Nephron progenitor cell (in vitro differentiated cells): ENCODE results near the gene MDM2.

ENCODE experiments used
- DNase-seq: peaks from one replicate; pipeline ENCODE4 v3.0.0; 2021
- H3K27ac Mint-ChIP-seq: 2 replicates; pipeline ENCODE4 v1.8.0; 2021; ENCODE audit warnings: mild to moderate bottlenecking, moderate library complexity, mixed read lengths
- H3K27me3 Mint-ChIP-seq: 2 replicates; pipeline ENCODE4 v1.8.0; 2021; ENCODE audit warnings: mild to moderate bottlenecking, low read depth, mixed read lengths; ENCODE audit not compliant: poor library complexity
- H3K36me3 Mint-ChIP-seq: 2 replicates; pipeline ENCODE4 v1.8.0; 2021; ENCODE audit warnings: low read depth, mixed read lengths
- H3K4me1 Mint-ChIP-seq: 2 replicates; pipeline ENCODE4 v1.8.0; 2021; ENCODE audit warnings: mixed read lengths
- H3K4me3 Mint-ChIP-seq: 2 replicates; pipeline ENCODE4 v1.8.0; 2021; ENCODE audit warnings: mild to moderate bottlenecking, moderate library complexity, mixed read lengths
- H3K9me3 Mint-ChIP-seq: 2 replicates; pipeline ENCODE4 v1.8.0; 2021; ENCODE audit warnings: mild to moderate bottlenecking, moderate library complexity, mixed read lengths
- CTCF ChIP-seq: fragments of 200-600 bp; sonication (generic); IDR thresholded peaks from 2 replicates; pipeline ENCODE4 v1.5.0; 2021; ENCODE audit warnings: antibody characterized with exemption

The MDM2 gene

GRCh38 chr12:68886636-68887572, 78.9 kb downstream of the MDM2 start:
- peak overlapping the region; percentile 84 for H3K27ac Mint-ChIP-seq
- no peak overlapping the region for H3K4me3 Mint-ChIP-seq
- no peak for TF ChIP-seq CTCF
- peaks cover 34% of the 10 kb centered on the region for H3K4me1 Mint-ChIP-seq
- H3K27me3 Mint-ChIP-seq: no peaks in the 10 kb centered on the region
- no peaks in the 10 kb centered on the region for H3K9me3 Mint-ChIP-seq
- DNase-seq: no peak
- H3K36me3 Mint-ChIP-seq: no peaks in the 10 kb centered on the region

- Mint-ChIP-seq H3K36me3 (no peaks in the 10 kb centered on the region), H3K27ac (no peak overlapping the region), H3K9me3 (no peaks in the 10 kb centered on the region), H3K27me3 (no peaks in the 10 kb centered on the region), H3K4me1 (peaks cover 38% of the 10 kb centered on the region), H3K4me3 (no peak overlapping the region)
- no peak for TF ChIP-seq CTCF
- no peak for DNase-seq
Observed at GRCh38 chr12:68887641-68888040, 79.7 kb downstream of the MDM2 start.

- no peaks in the 10 kb centered on the region for H3K9me3 Mint-ChIP-seq
- peaks cover 40% of the 10 kb centered on the region for H3K4me1 Mint-ChIP-seq
- H3K27me3 Mint-ChIP-seq: no peaks in the 10 kb centered on the region
- no peak overlapping the region for H3K27ac Mint-ChIP-seq
- no peaks in the 10 kb centered on the region for H3K36me3 Mint-ChIP-seq
- TF ChIP-seq CTCF: no peak
- H3K4me3 Mint-ChIP-seq: no peak overlapping the region
- no peak for DNase-seq
Observed at GRCh38 chr12:68888243-68888642, 80.3 kb downstream of the MDM2 start.

GRCh38 chr12:68890701-68891113, 82.7 kb downstream of the MDM2 start:
- Mint-ChIP-seq H3K9me3 (no peaks in the 10 kb centered on the region), H3K27ac (peak overlapping the region; percentile 3), H3K27me3 (no peaks in the 10 kb centered on the region), H3K36me3 (no peaks in the 10 kb centered on the region), H3K4me3 (no peak overlapping the region), H3K4me1 (peaks cover 53% of the 10 kb centered on the region)
- TF ChIP-seq CTCF: no peak
- no peak for DNase-seq

GRCh38 chr12:68891141-68891540, 83.2 kb downstream of the MDM2 start:
- peaks cover 3% of the 10 kb centered on the region for H3K9me3 Mint-ChIP-seq
- no peak overlapping the region for H3K4me3 Mint-ChIP-seq
- H3K27me3 Mint-ChIP-seq: no peaks in the 10 kb centered on the region
- DNase-seq: no peak
- no peak for TF ChIP-seq CTCF
- no peaks in the 10 kb centered on the region for H3K36me3 Mint-ChIP-seq
- peak overlapping the region; percentile 3 for H3K27ac Mint-ChIP-seq
- peaks cover 55% of the 10 kb centered on the region for H3K4me1 Mint-ChIP-seq

- H3K36me3 Mint-ChIP-seq: no peaks in the 10 kb centered on the region
- no peak for TF ChIP-seq CTCF
- H3K4me1 Mint-ChIP-seq: peaks cover 76% of the 10 kb centered on the region
- DNase-seq: no peak
- H3K27ac Mint-ChIP-seq: no peak overlapping the region
- H3K27me3 Mint-ChIP-seq: no peaks in the 10 kb centered on the region
- no peak overlapping the region for H3K4me3 Mint-ChIP-seq
- H3K9me3 Mint-ChIP-seq: peaks cover 5% of the 10 kb centered on the region
Observed at GRCh38 chr12:68893201-68893600, 85.2 kb downstream of the MDM2 start.
